ENCODE data around the gene HSPD1. TPM values are rescaled to one million over a fixed set of nuclear protein-coding genes. Genes with fewer than 3 reads are reported as not detected.

HSPD1 gene
- total and polyA plus RNA-seq, 2 of the 13 experiments (the other 11 are each of a cell fraction or from before 2014, with no cell fraction given), result 685 to 2,610 TPM

GRCh38 chr2:197504000-197504399 lies 4.4 kb upstream of the HSPD1 start:
- Histone ChIP-seq H3K79me2 (ENCODE audit: insufficient read depth, low read length) (peaks cover 57% of the 10 kb centered on the region), H3K4me1 (ENCODE audit: insufficient read depth, low read length) (peaks cover 26% of the 10 kb centered on the region), H3K36me3 (replicated peaks in 1 of 2; ENCODE audit: control insufficient read depth in 1 of 2, insufficient read depth in 2 of 2, low read length in 2 of 2) (peaks cover 7 to 24% of the 10 kb centered on the region in 2 experiments), H4K20me1 (ENCODE audit: insufficient read depth, low read length) (peaks cover 17% of the 10 kb centered on the region), H3K9me3 (ENCODE audit: low read length) (no peaks in the 10 kb centered on the region), H3K4me3 (replicated peaks in 1 of 3; ENCODE audit: insufficient read depth in 1 of 3, low read depth in 2 of 3, low read length in 3 of 3) (no peak overlapping the region), H3K9ac (ENCODE audit: insufficient read depth, low read depth, low read length) (no peak overlapping the region), H3K27me3 (ENCODE audit: control insufficient read depth in 1 of 2, insufficient read depth in 2 of 2, low read length in 2 of 2) (no peaks in the 10 kb centered on the region; a peak in 1 of 5 replicates), H3K4me2 (ENCODE audit: low read depth, low read length) (no peak overlapping the region), H3K27ac (ENCODE audit: extremely low read length, insufficient read depth, low read length) (no peak overlapping the region), H2AFZ (ENCODE audit: low read length) (no peak overlapping the region)
- in situ Hi-C loops (cut with HindIII; ENCODE audit: extremely low pct_ligation_motif_present, low pct_unique_long_range_greater_than_20kb), result no loop called here
- intact Hi-C loops (cut with micrococcal nuclease; ENCODE audit: unreplicated experiment), result loop anchor here (5.0 kb wide), 1 partner anchor 33 kb away; no protein-coding TSS in a partner anchor
- ChIA-PET CTCF (ENCODE audit: low intra/inter-chr PET ratio, low total read pairs) (no interaction called here), POLR2A (interaction anchor here (1.2 to 4.5 kb wide), 5 partner anchors 9 to 69 kb away, joined by 3 to 35 read pairs (median 7); partner anchors contain the start of genes COQ10B, MOB4 and SF3B1)
- FAIRE-seq (no peak), ATAC-seq (no peak), DNase-seq (ENCODE audit: low spot score) (no peak)
- 97% methylated on average over 2 of the region's 2 CpGs for WGBS (ENCODE audit: low lambda C conversion rate)
- no TSS peak for BruUV-seq (replicated peaks)
- TF ChIP-seq FOXM1 (CRISPR knock-in tag; IDR thresholded peaks at IDR 0.05), result no peak
- no peak for TF ChIP-seq ZNF17 (CRISPR knock-in tag; IDR thresholded peaks at IDR 0.05)
- TF ChIP-seq NAIF1 (CRISPR knock-in tag; IDR thresholded peaks at IDR 0.05; ENCODE audit: borderline replicate concordance), result peak; percentile 60; the same call in 1 of the 2 replicates
- no peak for TF ChIP-seq CREB1 (IDR thresholded peaks at IDR 0.05)
- TF ChIP-seq CREB1 (CRISPR knock-in tag; IDR thresholded peaks at IDR 0.05), result 0 out of 2 replicates have a peak, but pooled peaks have one; percentile 25
- TF ChIP-seq, protein P1, sequence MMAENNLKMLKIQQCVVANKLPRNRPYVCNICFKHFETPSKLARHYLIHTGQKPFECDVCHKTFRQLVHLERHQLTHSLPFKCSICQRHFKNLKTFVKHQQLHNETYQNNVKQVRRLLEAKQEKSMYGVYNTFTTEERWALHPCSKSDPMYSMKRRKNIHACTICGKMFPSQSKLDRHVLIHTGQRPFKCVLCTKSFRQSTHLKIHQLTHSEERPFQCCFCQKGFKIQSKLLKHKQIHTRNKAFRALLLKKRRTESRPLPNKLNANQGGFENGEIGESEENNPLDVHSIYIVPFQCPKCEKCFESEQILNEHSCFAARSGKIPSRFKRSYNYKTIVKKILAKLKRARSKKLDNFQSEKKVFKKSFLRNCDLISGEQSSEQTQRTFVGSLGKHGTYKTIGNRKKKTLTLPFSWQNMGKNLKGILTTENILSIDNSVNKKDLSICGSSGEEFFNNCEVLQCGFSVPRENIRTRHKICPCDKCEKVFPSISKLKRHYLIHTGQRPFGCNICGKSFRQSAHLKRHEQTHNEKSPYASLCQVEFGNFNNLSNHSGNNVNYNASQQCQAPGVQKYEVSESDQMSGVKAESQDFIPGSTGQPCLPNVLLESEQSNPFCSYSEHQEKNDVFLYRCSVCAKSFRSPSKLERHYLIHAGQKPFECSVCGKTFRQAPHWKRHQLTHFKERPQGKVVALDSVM (CRISPR knock-in tag; IDR thresholded peaks at IDR 0.05), result 0 out of 2 replicates have a peak, but pooled peaks have one; percentile 40
- TF ChIP-seq POGK (CRISPR knock-in tag; conservative IDR thresholded peaks at IDR 0.05), result peak; percentile 33; the same call in 1 of the 2 replicates
- 0 out of 2 replicates have a peak, but pooled peaks have one; percentile 50 for TF ChIP-seq TGIF2 (CRISPR knock-in tag; IDR thresholded peaks at IDR 0.05)
- TF ChIP-seq, protein P2, sequence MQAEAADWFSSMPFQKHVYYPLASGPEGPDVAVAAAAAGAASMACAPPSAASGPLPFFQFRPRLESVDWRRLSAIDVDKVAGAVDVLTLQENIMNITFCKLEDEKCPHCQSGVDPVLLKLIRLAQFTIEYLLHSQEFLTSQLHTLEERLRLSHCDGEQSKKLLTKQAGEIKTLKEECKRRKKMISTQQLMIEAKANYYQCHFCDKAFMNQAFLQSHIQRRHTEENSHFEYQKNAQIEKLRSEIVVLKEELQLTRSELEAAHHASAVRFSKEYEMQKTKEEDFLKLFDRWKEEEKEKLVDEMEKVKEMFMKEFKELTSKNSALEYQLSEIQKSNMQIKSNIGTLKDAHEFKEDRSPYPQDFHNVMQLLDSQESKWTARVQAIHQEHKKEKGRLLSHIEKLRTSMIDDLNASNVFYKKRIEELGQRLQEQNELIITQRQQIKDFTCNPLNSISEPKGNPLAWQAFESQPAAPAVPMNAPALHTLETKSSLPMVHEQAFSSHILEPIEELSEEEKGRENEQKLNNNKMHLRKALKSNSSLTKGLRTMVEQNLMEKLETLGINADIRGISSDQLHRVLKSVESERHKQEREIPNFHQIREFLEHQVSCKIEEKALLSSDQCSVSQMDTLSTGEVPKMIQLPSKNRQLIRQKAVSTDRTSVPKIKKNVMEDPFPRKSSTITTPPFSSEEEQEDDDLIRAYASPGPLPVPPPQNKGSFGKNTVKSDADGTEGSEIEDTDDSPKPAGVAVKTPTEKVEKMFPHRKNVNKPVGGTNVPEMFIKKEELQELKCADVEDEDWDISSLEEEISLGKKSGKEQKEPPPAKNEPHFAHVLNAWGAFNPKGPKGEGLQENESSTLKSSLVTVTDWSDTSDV (CRISPR knock-in tag; IDR thresholded peaks at IDR 0.05), result no peak
- TF ChIP-seq ERF (CRISPR knock-in tag; IDR thresholded peaks at IDR 0.05), result 0 out of 2 replicates have a peak, but pooled peaks have one; percentile 33
- no peak for TF ChIP-seq ZC3H13 (CRISPR knock-in tag; IDR thresholded peaks at IDR 0.05)
- 0 out of 2 replicates have a peak, but pooled peaks have one; percentile 49 for TF ChIP-seq SSRP1 (CRISPR knock-in tag; IDR thresholded peaks at IDR 0.05)
- 0 out of 2 replicates have a peak, but pooled peaks have one; percentile 4 for TF ChIP-seq PPARG (CRISPR knock-in tag; conservative IDR thresholded peaks at IDR 0.05)
- 0 out of 2 replicates have a peak, but pooled peaks have one; percentile 55 for TF ChIP-seq ZNF615 (CRISPR knock-in tag; IDR thresholded peaks at IDR 0.05; ENCODE audit: borderline replicate concordance)
- peak in 1 of 2 experiments; percentile 57; a peak in 3 of 4 replicates for TF ChIP-seq POLR2A (IDR thresholded peaks at IDR 0.05; ENCODE audit: insufficient read depth in 1 of 2, low read depth in 2 of 2, low read length in 2 of 2)
- TF ChIP-seq ZNF326 (CRISPR knock-in tag; IDR thresholded peaks at IDR 0.05; ENCODE audit: borderline replicate concordance), result no peak
